ENCODE results near the gene ASTN2. TPM values are rescaled to one million over a fixed set of nuclear protein-coding genes. Genes with fewer than 3 reads are reported as not detected.
"Not testable (repeated sequence)": the region's sequence is repeated elsewhere in the genome, so short reads cannot be mapped to it uniquely, and the experiment has no call there.

ASTN2 gene
- polyA plus RNA-seq, 3 donors from 2014 or later = 1.7 to 4.5 (median 2.2) TPM

GRCh38 chr9:116928884-116929283 is 486.0 kb downstream of the ASTN2 start:
- no peaks in the 10 kb centered on the region for H3K36me3 Mint-ChIP-seq
- no peak overlapping the region for H3K27ac Mint-ChIP-seq
- no peak overlapping the region for H3K4me3 Mint-ChIP-seq
- peaks cover 0 to 10% (median 4%) of the 10 kb centered on the region in 6 donors for H3K9me3 Mint-ChIP-seq
- no peak for DNase-seq
- H3K27me3 Mint-ChIP-seq (ENCODE audit: low read depth in 3 of 3) = peaks cover 2 to 11% (median 3%) of the 10 kb centered on the region in 3 donors
- H3K4me1 Mint-ChIP-seq = no peaks in the 10 kb centered on the region

- Mint-ChIP-seq H3K4me1 (no peaks in the 10 kb centered on the region), H3K27me3 (ENCODE audit: low read depth in 3 of 3) (peaks cover 2 to 11% (median 5%) of the 10 kb centered on the region in 3 donors), H3K36me3 (no peaks in the 10 kb centered on the region), H3K4me3 (no peak overlapping the region), H3K9me3 (peaks cover 0 to 8% (median 5%) of the 10 kb centered on the region in 6 donors), H3K27ac (no peak overlapping the region)
- no peak for DNase-seq
Measured at GRCh38 chr9:116928289-116928688, 486.6 kb downstream of the ASTN2 start.

- no peaks in the 10 kb centered on the region for H3K36me3 Mint-ChIP-seq
- no peak for DNase-seq
- no peak overlapping the region for H3K4me3 Mint-ChIP-seq
- peaks cover 0 to 7% (median 5%) of the 10 kb centered on the region in 6 donors for H3K9me3 Mint-ChIP-seq
- no peak overlapping the region for H3K27ac Mint-ChIP-seq
- H3K27me3 Mint-ChIP-seq (ENCODE audit: low read depth in 3 of 3) = peaks cover 2 to 11% (median 5%) of the 10 kb centered on the region in 3 donors
- no peaks in the 10 kb centered on the region for H3K4me1 Mint-ChIP-seq
Measured at GRCh38 chr9:116927726-116928125, 487.1 kb downstream of the ASTN2 start.

- no peak for DNase-seq
- Mint-ChIP-seq H3K4me3 (no peak overlapping the region), H3K9me3 (peaks cover 0 to 6% (median 3%) of the 10 kb centered on the region in 6 donors), H3K27me3 (ENCODE audit: low read depth in 3 of 3) (peaks cover 2 to 5% (median 3%) of the 10 kb centered on the region in 3 donors), H3K36me3 (no peaks in the 10 kb centered on the region), H3K4me1 (no peaks in the 10 kb centered on the region), H3K27ac (no peak overlapping the region)
Measured at GRCh38 chr9:116925121-116925520, 489.7 kb downstream of the ASTN2 start.

GRCh38 chr9:116924462-116925110 is 490.3 kb downstream of the ASTN2 start:
- Mint-ChIP-seq H3K9me3 (peaks cover 0 to 5% (median 2%) of the 10 kb centered on the region in 6 donors), H3K36me3 (no peaks in the 10 kb centered on the region), H3K4me3 (no peak overlapping the region), H3K27me3 (ENCODE audit: low read depth in 3 of 3) (peaks cover 2 to 5% (median 3%) of the 10 kb centered on the region in 3 donors), H3K27ac (no peak overlapping the region), H3K4me1 (no peaks in the 10 kb centered on the region)
- no peak for DNase-seq

- H3K9me3 Mint-ChIP-seq = peaks cover 0 to 13% (median 4%) of the 10 kb centered on the region in 6 donors
- DNase-seq; H3K27ac Mint-ChIP-seq; H3K27me3 Mint-ChIP-seq (ENCODE audit: low read depth in 3 of 3); H3K4me3 Mint-ChIP-seq; H3K36me3 Mint-ChIP-seq; H3K4me1 Mint-ChIP-seq: not testable (repeated sequence)
Measured at GRCh38 chr9:116917895-116918508, 496.9 kb downstream of the ASTN2 start.

GRCh38 chr9:116913536-116913935 is 501.3 kb downstream of the ASTN2 start:
- Mint-ChIP-seq H3K4me1 (no peaks in the 10 kb centered on the region), H3K9me3 (peaks cover 0 to 15% (median 2%) of the 10 kb centered on the region in 6 donors), H3K27me3 (ENCODE audit: low read depth in 3 of 3) (peaks cover 2 to 7% (median 6%) of the 10 kb centered on the region in 3 donors), H3K4me3 (no peak overlapping the region), H3K36me3 (no peaks in the 10 kb centered on the region), H3K27ac (no peak overlapping the region)
- no peak for DNase-seq

- Mint-ChIP-seq H3K36me3 (no peaks in the 10 kb centered on the region), H3K27me3 (ENCODE audit: low read depth in 3 of 3) (peaks cover 2 to 9% (median 7%) of the 10 kb centered on the region in 3 donors), H3K4me1 (no peaks in the 10 kb centered on the region), H3K27ac (no peak overlapping the region), H3K9me3 (peaks cover 0 to 15% (median under 1%) of the 10 kb centered on the region in 6 donors), H3K4me3 (no peak overlapping the region)
- no peak for DNase-seq
Measured at GRCh38 chr9:116910201-116910600, 504.7 kb downstream of the ASTN2 start.

GRCh38 chr9:116907989-116908388 is 506.9 kb downstream of the ASTN2 start:
- no peak overlapping the region for H3K4me3 Mint-ChIP-seq
- H3K27ac Mint-ChIP-seq = no peak overlapping the region
- H3K9me3 Mint-ChIP-seq = peaks cover 0 to 12% (median under 1%) of the 10 kb centered on the region in 6 donors
- no peaks in the 10 kb centered on the region for H3K36me3 Mint-ChIP-seq
- peaks cover 0 to 8% (median 7%) of the 10 kb centered on the region in 3 donors for H3K27me3 Mint-ChIP-seq (ENCODE audit: low read depth in 3 of 3)
- no peak for DNase-seq
- H3K4me1 Mint-ChIP-seq = no peaks in the 10 kb centered on the region

- no peak overlapping the region for H3K27ac Mint-ChIP-seq
- H3K4me1 Mint-ChIP-seq = no peaks in the 10 kb centered on the region
- H3K9me3 Mint-ChIP-seq = peaks cover under 1 to 13% (median 2%) of the 10 kb centered on the region in 6 donors
- H3K27me3 Mint-ChIP-seq (ENCODE audit: low read depth in 3 of 3) = peaks cover 0 to 7% (median 6%) of the 10 kb centered on the region in 3 donors
- no peaks in the 10 kb centered on the region for H3K36me3 Mint-ChIP-seq
- no peak for DNase-seq
- H3K4me3 Mint-ChIP-seq = no peak overlapping the region
Measured at GRCh38 chr9:116905171-116905588, 509.7 kb downstream of the ASTN2 start.

- no peaks in the 10 kb centered on the region for H3K4me1 Mint-ChIP-seq
- no peak overlapping the region for H3K27ac Mint-ChIP-seq
- H3K27me3 Mint-ChIP-seq (ENCODE audit: low read depth in 3 of 3) = peaks cover 0 to 7% (median 7%) of the 10 kb centered on the region in 3 donors
- H3K4me3 Mint-ChIP-seq = no peak overlapping the region
- peaks cover 0 to 9% (median 0%) of the 10 kb centered on the region in 3 donors for H3K36me3 Mint-ChIP-seq
- H3K9me3 Mint-ChIP-seq = peaks cover 4 to 17% (median 8%) of the 10 kb centered on the region in 6 donors
- DNase-seq = peak in 1 of 3 donors; percentile 5
Measured at GRCh38 chr9:116904165-116904564, 510.7 kb downstream of the ASTN2 start.

- H3K9me3 Mint-ChIP-seq = peaks cover 4 to 14% (median 9%) of the 10 kb centered on the region in 6 donors
- peaks cover 0 to 11% (median 6%) of the 10 kb centered on the region in 3 donors for H3K27me3 Mint-ChIP-seq (ENCODE audit: low read depth in 3 of 3)
- no peak for DNase-seq
- no peak overlapping the region for H3K4me3 Mint-ChIP-seq
- peaks cover 0 to 10% (median 0%) of the 10 kb centered on the region in 3 donors for H3K36me3 Mint-ChIP-seq
- H3K27ac Mint-ChIP-seq = no peak overlapping the region
- H3K4me1 Mint-ChIP-seq = no peaks in the 10 kb centered on the region
Measured at GRCh38 chr9:116901260-116901659, 513.6 kb downstream of the ASTN2 start.

GRCh38 chr9:116900543-116900942 is 514.3 kb downstream of the ASTN2 start:
- Mint-ChIP-seq H3K27ac (no peak overlapping the region), H3K9me3 (peaks cover 5 to 14% (median 10%) of the 10 kb centered on the region in 6 donors), H3K4me3 (no peak overlapping the region), H3K27me3 (ENCODE audit: low read depth in 3 of 3) (peaks cover 0 to 11% (median 6%) of the 10 kb centered on the region in 3 donors), H3K4me1 (no peaks in the 10 kb centered on the region), H3K36me3 (peaks cover 0 to 10% (median 0%) of the 10 kb centered on the region in 3 donors)
- DNase-seq = no peak

GRCh38 chr9:116900007-116900367 is 514.9 kb downstream of the ASTN2 start:
- H3K27ac Mint-ChIP-seq = no peak overlapping the region
- H3K36me3 Mint-ChIP-seq = peaks cover 0 to 10% (median 0%) of the 10 kb centered on the region in 3 donors
- H3K4me3 Mint-ChIP-seq = no peak overlapping the region
- peaks cover 5 to 14% (median 10%) of the 10 kb centered on the region in 6 donors for H3K9me3 Mint-ChIP-seq
- DNase-seq = no peak
- peaks cover 0 to 9% (median 3%) of the 10 kb centered on the region in 3 donors for H3K27me3 Mint-ChIP-seq (ENCODE audit: low read depth in 3 of 3)
- H3K4me1 Mint-ChIP-seq = no peaks in the 10 kb centered on the region

Data from immature natural killer cell (primary cell).